ENCODE data around the gene VN1R4.
A peak's percentile ranks its signal among the peaks of the same experiment; 100 is the strongest.
"Not testable (repeated sequence)": the region's sequence is repeated elsewhere in the genome, so short reads cannot be mapped to it uniquely, and the experiment has no call there.

Gene VN1R4

GRCh38 chr19:53267623-53268022 lies at the start of gene VN1R4:
TSS of gene VN1R4 (minus strand) at chr19:53267723. CDS start at chr19:53267665, 58 bp downstream.
- not testable (repeated sequence) for DNase-seq

- DNase-seq = no peak
Measured at GRCh38 chr19:53311897-53312296, 44.4 kb upstream of the VN1R4 start.

GRCh38 chr19:53311044-53311443 lies 43.5 kb upstream of the VN1R4 start:
- no peak for DNase-seq

GRCh38 chr19:53308339-53308811 lies 40.9 kb upstream of the VN1R4 start:
- DNase-seq = peak in 20 of 51 donors; percentile 0 to 45 (median 7)

GRCh38 chr19:53301341-53301740 lies 33.8 kb upstream of the VN1R4 start:
- not testable (repeated sequence) for DNase-seq

- no peak for DNase-seq
Measured at GRCh38 chr19:53294786-53295441, 27.4 kb upstream of the VN1R4 start.

- DNase-seq = no peak
Measured at GRCh38 chr19:53290758-53291549, 23.4 kb upstream of the VN1R4 start.

GRCh38 chr19:53285087-53285486 lies 17.6 kb upstream of the VN1R4 start:
- DNase-seq = no peak

- not testable (repeated sequence) for DNase-seq
Measured at GRCh38 chr19:53281947-53282346, 14.4 kb upstream of the VN1R4 start.

- no peak for DNase-seq
Measured at GRCh38 chr19:53275480-53275879, 8.0 kb upstream of the VN1R4 start.

- no peak for DNase-seq
Measured at GRCh38 chr19:53272044-53272443, 4.5 kb upstream of the VN1R4 start.

GRCh38 chr19:53269861-53270260 lies 2.3 kb upstream of the VN1R4 start:
- DNase-seq = not testable (repeated sequence)

GRCh38 chr19:53257715-53258342 lies 9.7 kb downstream of the VN1R4 start, which contains the start of gene VN1R2:
TSS of gene VN1R2 (plus strand) at chr19:53258292. CDS start at chr19:53258376, 84 bp downstream.
- DNase-seq = not testable (repeated sequence)

- DNase-seq = peak; percentile 39 to 98 (median 89)
Measured at GRCh38 chr19:53254411-53255341, 12.8 kb downstream of the VN1R4 start, which contains the start of gene ZNF677. TSS of gene ZNF677 (minus strand) at chr19:53254873. CDS start at chr19:53251550, 3,323 bp downstream.

- DNase-seq = no peak
Measured at GRCh38 chr19:53246498-53246897, 21.0 kb downstream of the VN1R4 start.

- no peak for DNase-seq
Measured at GRCh38 chr19:53237114-53237777, 30.3 kb downstream of the VN1R4 start.

GRCh38 chr19:53224606-53225005 lies 42.9 kb downstream of the VN1R4 start:
- DNase-seq = no peak

- DNase-seq = not testable (repeated sequence)
Measured at GRCh38 chr19:53222716-53223115, 44.8 kb downstream of the VN1R4 start.
